HepG2 (cell line): ENCODE results near the gene RPS19. TPM values are rescaled to one million over a fixed set of nuclear protein-coding genes. Genes with fewer than 3 reads are reported as not detected.
A peak's percentile ranks its signal among the peaks of the same experiment; 100 is the strongest.

Source experiments
- ASH2L ChIP-seq: fragments of 300-600, 200-600 bp; sonication (generic); IDR thresholded peaks from 2 replicates; pipeline ENCODE4 v1.7.0; 2017; ENCODE audit warnings: low read depth, mild to moderate bottlenecking, moderate library complexity, mixed read lengths, low read length; ENCODE audit not compliant: insufficient read length
- ATF1 ChIP-seq: IDR thresholded peaks from 2 replicates; pipeline ENCODE4 v1.6.1; 2016; ENCODE audit warnings: mild to moderate bottlenecking, control low read depth
- BCL6 ChIP-seq: IDR thresholded peaks from 2 replicates; pipeline ENCODE4 v1.6.1; 2016; ENCODE audit warnings: missing genetic modification reagents, missing compliant biosample characterization
- GLI4 ChIP-seq: sonication (generic); formaldehyde crosslinking; IDR thresholded peaks from 2 replicates; pipeline ENCODE4 v1.5.1; 2020; ENCODE audit warnings: missing genetic modification reagents, mild to moderate bottlenecking, moderate library complexity, borderline replicate concordance
- HCFC1 ChIP-seq: fragments of 150-350 bp; IDR thresholded peaks from 2 replicates; pipeline ENCODE4 v1.6.1; 2014; ENCODE audit warnings: low read depth, low read length
- NFE2L1 ChIP-seq: sonication (generic); formaldehyde crosslinking; IDR thresholded peaks from 2 replicates; pipeline ENCODE4 v1.4.0; 2020; ENCODE audit warnings: missing genetic modification reagents, mild to moderate bottlenecking, borderline replicate concordance
- PTBP1 ChIP-seq: fragments of 200-400 bp; formaldehyde crosslinking; IDR thresholded peaks from 2 replicates; pipeline ENCODE4 v1.6.1; 2018; ENCODE audit warnings: low read length, low read depth; ENCODE audit not compliant: poor library complexity, severe bottlenecking
- RNF2 ChIP-seq: fragments of 450-650 bp; conservative IDR thresholded peaks from 2 replicates; pipeline ENCODE4 v1.6.1; 2016; ENCODE audit warnings: low read depth
- RXRB ChIP-seq: IDR thresholded peaks from 2 replicates; pipeline ENCODE4 v1.6.1; 2016; ENCODE audit warnings: borderline replicate concordance, missing genetic modification reagents, missing compliant biosample characterization
- SNRNP70 ChIP-seq: fragments of 200-400 bp; formaldehyde crosslinking; IDR thresholded peaks from 2 replicates; pipeline ENCODE4 v1.6.1; 2017; ENCODE audit warnings: mild to moderate bottlenecking, low read depth, low read length, moderate library complexity
- SOX6 ChIP-seq, 2 experiments: fragments of 450-650 bp in 1 of 2; sonication (generic) in 1 of 2; formaldehyde crosslinking in 1 of 2; IDR thresholded peaks; 2 replicates each; pipeline versions ENCODE4 v1.4.0 to v1.6.1; 2017 to 2020; ENCODE audit warnings: antibody characterized with exemption in 1 of 2, mild to moderate bottlenecking in 1 of 2, missing genetic modification reagents in 1 of 2
- TARDBP ChIP-seq: sonication (generic); formaldehyde crosslinking; IDR thresholded peaks from 2 replicates; pipeline ENCODE4 v1.8.0; 2022; ENCODE audit warnings: mild to moderate bottlenecking, missing genetic modification reagents
- ZNF432 ChIP-seq: sonication (generic); formaldehyde crosslinking; IDR thresholded peaks from 2 replicates; pipeline ENCODE4 v1.5.0; 2020; ENCODE audit warnings: missing genetic modification reagents, mild to moderate bottlenecking, borderline replicate concordance
- ZNF773 ChIP-seq: sonication (generic); formaldehyde crosslinking; IDR thresholded peaks from 2 replicates; pipeline ENCODE4 v1.4.0; 2020; ENCODE audit warnings: missing genetic modification reagents, borderline replicate concordance
- polyA plus RNA-seq, 8 experiments: library from polyadenylated mRNA; depleted of rRNA in 3 of 8; stranded (reverse) in 7 of 8; unstranded in 1 of 8; fragments of >200 nt; fragmentation: Illumina TruSeq in 4 of 8; extraction: Trizol in 4 of 8; gene quantifications; 2 replicates each; pipeline versions ENCODE4 v1.2.1 to v1.2.3, GENCODE V29; 2011 to 2016; ENCODE audit warnings: low read depth in 4 of 8, missing spikeins in 1 of 8, mixed read lengths in 1 of 8; ENCODE audit not compliant: insufficient read depth in 1 of 8
- total RNA-seq, 5 experiments: library from RNA; depleted of rRNA; stranded (reverse); fragments of >200 nt; fragmentation: Illumina TruSeq; extraction: Trizol; gene quantifications; 2 replicates each; pipeline ENCODE4 v1.2.3, GENCODE V29; 2016; ENCODE audit warnings: low read depth in 1 of 5
- TF ChIP-seq, protein P1 (sequence below), 2 experiments: sonication (generic) in 1 of 2; formaldehyde crosslinking in 1 of 2; IDR thresholded peaks; 2 replicates each; pipeline versions ENCODE4 v1.6.1 to v1.9.0; 2014 to 2022; ENCODE audit warnings: antibody characterized with exemption in 1 of 2, borderline replicate concordance in 1 of 2, inconsistent platforms in 1 of 2, low read depth in 1 of 2, missing genetic modification reagents in 1 of 2
- TF ChIP-seq, protein P2 (sequence below): sonication (generic); formaldehyde crosslinking; IDR thresholded peaks from 2 replicates; pipeline ENCODE4 v1.4.0; 2020; ENCODE audit warnings: missing genetic modification reagents
- TF ChIP-seq, protein P3 (sequence below): sonication (generic); formaldehyde crosslinking; IDR thresholded peaks from 2 replicates; pipeline ENCODE4 v1.4.0; 2020; ENCODE audit warnings: low read depth, missing genetic modification reagents

Gene RPS19
- total and polyA plus RNA-seq, 2 of the 13 experiments (the other 11 are each of a cell fraction or from before 2014, with no cell fraction given), result 1,983 to 4,758 TPM

DNA sequence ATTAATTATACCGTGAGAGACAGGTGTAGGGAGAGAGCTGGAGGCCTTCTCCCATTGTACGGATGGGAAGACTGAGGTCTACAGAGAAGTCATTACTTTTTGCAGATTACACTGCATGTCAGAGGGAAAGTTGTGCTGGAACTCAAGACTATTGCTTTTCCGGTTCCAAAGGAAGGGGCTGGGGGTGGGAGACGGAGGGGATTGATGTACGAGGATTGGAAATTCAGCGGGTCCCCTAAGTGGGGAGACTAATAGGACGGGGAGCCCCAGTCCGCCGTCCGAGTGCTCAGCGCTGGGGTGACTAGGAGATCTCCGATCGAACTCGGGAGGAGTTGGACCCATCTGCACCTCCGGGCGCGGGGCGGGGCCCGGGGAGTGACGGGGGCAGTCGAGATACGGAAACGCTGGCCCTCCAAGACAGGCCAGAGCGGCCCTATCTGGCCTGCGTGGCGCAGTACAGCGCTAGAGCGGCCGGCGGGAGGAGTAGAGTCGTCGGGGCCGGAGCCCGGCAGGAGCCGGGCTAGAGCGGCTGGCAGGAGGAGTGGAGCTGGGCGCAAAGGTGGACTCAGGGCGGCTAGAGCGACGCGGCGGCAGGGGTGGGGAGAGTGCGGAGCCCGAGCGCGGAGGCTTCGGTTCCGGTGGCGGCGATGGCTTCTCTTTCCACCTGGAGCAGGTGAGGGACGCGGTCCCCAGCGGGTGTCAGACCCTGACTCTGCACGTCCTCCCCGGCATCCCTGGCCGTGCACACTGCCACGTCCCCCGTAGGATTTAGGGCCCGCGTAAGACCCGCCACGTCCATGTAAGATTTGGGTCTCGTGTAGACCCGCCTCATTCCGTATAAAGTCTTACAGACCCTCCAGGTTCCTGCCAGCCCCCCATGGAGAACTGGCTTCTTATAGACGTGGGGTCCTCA, 24.0 kb downstream of the RPS19 start (continued):
- TF ChIP-seq, protein P1, sequence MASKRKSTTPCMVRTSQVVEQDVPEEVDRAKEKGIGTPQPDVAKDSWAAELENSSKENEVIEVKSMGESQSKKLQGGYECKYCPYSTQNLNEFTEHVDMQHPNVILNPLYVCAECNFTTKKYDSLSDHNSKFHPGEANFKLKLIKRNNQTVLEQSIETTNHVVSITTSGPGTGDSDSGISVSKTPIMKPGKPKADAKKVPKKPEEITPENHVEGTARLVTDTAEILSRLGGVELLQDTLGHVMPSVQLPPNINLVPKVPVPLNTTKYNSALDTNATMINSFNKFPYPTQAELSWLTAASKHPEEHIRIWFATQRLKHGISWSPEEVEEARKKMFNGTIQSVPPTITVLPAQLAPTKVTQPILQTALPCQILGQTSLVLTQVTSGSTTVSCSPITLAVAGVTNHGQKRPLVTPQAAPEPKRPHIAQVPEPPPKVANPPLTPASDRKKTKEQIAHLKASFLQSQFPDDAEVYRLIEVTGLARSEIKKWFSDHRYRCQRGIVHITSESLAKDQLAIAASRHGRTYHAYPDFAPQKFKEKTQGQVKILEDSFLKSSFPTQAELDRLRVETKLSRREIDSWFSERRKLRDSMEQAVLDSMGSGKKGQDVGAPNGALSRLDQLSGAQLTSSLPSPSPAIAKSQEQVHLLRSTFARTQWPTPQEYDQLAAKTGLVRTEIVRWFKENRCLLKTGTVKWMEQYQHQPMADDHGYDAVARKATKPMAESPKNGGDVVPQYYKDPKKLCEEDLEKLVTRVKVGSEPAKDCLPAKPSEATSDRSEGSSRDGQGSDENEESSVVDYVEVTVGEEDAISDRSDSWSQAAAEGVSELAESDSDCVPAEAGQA (IDR thresholded peaks at IDR 0.05; ENCODE audit: low read depth), result peak; percentile 75
- TF ChIP-seq, protein P1 (CRISPR knock-in tag; IDR thresholded peaks at IDR 0.05; ENCODE audit: borderline replicate concordance), result no peak; the same call in 1 of the 2 replicates
- TF ChIP-seq SNRNP70, result no peak
- TF ChIP-seq, protein P2, sequence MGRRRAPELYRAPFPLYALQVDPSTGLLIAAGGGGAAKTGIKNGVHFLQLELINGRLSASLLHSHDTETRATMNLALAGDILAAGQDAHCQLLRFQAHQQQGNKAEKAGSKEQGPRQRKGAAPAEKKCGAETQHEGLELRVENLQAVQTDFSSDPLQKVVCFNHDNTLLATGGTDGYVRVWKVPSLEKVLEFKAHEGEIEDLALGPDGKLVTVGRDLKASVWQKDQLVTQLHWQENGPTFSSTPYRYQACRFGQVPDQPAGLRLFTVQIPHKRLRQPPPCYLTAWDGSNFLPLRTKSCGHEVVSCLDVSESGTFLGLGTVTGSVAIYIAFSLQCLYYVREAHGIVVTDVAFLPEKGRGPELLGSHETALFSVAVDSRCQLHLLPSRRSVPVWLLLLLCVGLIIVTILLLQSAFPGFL, result no peak
- no peak for TF ChIP-seq ZNF773
- TF ChIP-seq TARDBP (CRISPR knock-in tag), result peak; percentile 86
- no peak for TF ChIP-seq NFE2L1 (CRISPR knock-in tag)
- TF ChIP-seq PTBP1, result no peak
- no peak for TF ChIP-seq ZNF432 (CRISPR knock-in tag)
- TF ChIP-seq RXRB (CRISPR knock-in tag), result peak; percentile 84
- TF ChIP-seq, protein P3, sequence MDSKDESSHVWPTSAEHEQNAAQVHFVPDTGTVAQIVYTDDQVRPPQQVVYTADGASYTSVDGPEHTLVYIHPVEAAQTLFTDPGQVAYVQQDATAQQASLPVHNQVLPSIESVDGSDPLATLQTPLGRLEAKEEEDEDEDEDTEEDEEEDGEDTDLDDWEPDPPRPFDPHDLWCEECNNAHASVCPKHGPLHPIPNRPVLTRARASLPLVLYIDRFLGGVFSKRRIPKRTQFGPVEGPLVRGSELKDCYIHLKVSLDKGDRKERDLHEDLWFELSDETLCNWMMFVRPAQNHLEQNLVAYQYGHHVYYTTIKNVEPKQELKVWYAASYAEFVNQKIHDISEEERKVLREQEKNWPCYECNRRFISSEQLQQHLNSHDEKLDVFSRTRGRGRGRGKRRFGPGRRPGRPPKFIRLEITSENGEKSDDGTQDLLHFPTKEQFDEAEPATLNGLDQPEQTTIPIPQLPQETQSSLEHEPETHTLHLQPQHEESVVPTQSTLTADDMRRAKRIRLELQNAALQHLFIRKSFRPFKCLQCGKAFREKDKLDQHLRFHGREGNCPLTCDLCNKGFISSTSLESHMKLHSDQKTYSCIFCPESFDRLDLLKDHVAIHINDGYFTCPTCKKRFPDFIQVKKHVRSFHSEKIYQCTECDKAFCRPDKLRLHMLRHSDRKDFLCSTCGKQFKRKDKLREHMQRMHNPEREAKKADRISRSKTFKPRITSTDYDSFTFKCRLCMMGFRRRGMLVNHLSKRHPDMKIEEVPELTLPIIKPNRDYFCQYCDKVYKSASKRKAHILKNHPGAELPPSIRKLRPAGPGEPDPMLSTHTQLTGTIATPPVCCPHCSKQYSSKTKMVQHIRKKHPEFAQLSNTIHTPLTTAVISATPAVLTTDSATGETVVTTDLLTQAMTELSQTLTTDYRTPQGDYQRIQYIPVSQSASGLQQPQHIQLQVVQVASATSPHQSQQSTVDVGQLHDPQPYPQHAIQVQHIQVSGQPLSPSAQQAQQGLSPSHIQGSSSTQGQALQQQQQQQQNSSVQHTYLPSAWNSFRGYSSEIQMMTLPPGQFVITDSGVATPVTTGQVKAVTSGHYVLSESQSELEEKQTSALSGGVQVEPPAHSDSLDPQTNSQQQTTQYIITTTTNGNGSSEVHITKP, result peak; percentile 70
- peak; percentile 58; the same call in 1 of the 2 replicates for TF ChIP-seq BCL6 (CRISPR knock-in tag)
- peak; percentile 69 for TF ChIP-seq ATF1
- TF ChIP-seq GLI4 (CRISPR knock-in tag), result no peak
- no peak for TF ChIP-seq RNF2
- TF ChIP-seq HCFC1, result peak; percentile 69
- TF ChIP-seq SOX6 (IDR thresholded peaks at IDR 0.05), result no peak
- TF ChIP-seq SOX6 (CRISPR knock-in tag; IDR thresholded peaks at IDR 0.05), result peak; percentile 65
- peak; percentile 78 for TF ChIP-seq ASH2L
